GM23338 (cell line): ENCODE results near the gene DAAM2. TPM values are rescaled to one million over a fixed set of nuclear protein-coding genes. Genes with fewer than 3 reads are reported as not detected.
A peak's percentile ranks its signal among the peaks of the same experiment; 100 is the strongest.

ENCODE experiments used
- ATAC-seq: fragments of 200-7000 bp; cut with Tn5 transposase; 3 replicates; pipeline ENCODE4 v1.9.1; 2020
- DNase-seq: peaks from one replicate; pipeline ENCODE4 v3.0.0-alpha.2; 2015; ENCODE audit warnings: low spot score
- H2AFZ ChIP-seq: fragments of 200-600 bp; sonication (generic); 2 replicates; pipeline ENCODE4 v1.8.0; 2016; ENCODE audit warnings: antibody characterized with exemption, mild to moderate bottlenecking, moderate library complexity
- H3F3A ChIP-seq: fragments of 200-600 bp; sonication (generic); replicated peaks from 2 replicates; pipeline ENCODE4 v1.8.0; 2017; ENCODE audit warnings: antibody characterized with exemption, mixed run types, low read depth
- H3K27ac ChIP-seq: fragments of 200-600 bp; sonication (generic); 2 replicates; pipeline ENCODE4 v1.6.1; 2016; ENCODE audit warnings: low read depth
- H3K27me3 ChIP-seq: fragments of 200-600 bp; sonication (generic); 2 replicates; pipeline ENCODE4 v1.8.0; 2016; ENCODE audit warnings: mild to moderate bottlenecking, mixed run types, moderate library complexity; ENCODE audit not compliant: insufficient read depth
- H3K36me3 ChIP-seq: fragments of 200-600 bp; sonication (generic); 2 replicates; pipeline ENCODE4 v1.8.0; 2016; ENCODE audit warnings: mild to moderate bottlenecking; ENCODE audit not compliant: insufficient read depth
- H3K4me1 ChIP-seq: fragments of 200-600 bp; sonication (generic); 2 replicates; pipeline ENCODE4 v1.8.0; 2016; ENCODE audit warnings: mild to moderate bottlenecking, moderate library complexity; ENCODE audit not compliant: insufficient read depth
- H3K4me2 ChIP-seq: fragments of 200-600 bp; sonication (generic); 2 replicates; pipeline ENCODE4 v1.7.1; 2017; ENCODE audit warnings: mixed run types
- H3K4me3 ChIP-seq: fragments of 200-600 bp; sonication (generic); 2 replicates; pipeline ENCODE4 v1.6.1; 2016; ENCODE audit warnings: mixed run types
- H3K79me2 ChIP-seq: fragments of 200-600 bp; sonication (generic); replicated peaks from 2 replicates; pipeline ENCODE4 v1.8.0; 2017; ENCODE audit warnings: mild to moderate bottlenecking; ENCODE audit not compliant: insufficient read depth
- H3K9me2 ChIP-seq: fragments of 200-600 bp; sonication (generic); 2 replicates; pipeline ENCODE4 v1.8.0; 2017; ENCODE audit not compliant: insufficient read depth
- H4K20me1 ChIP-seq: fragments of 200-600 bp; sonication (generic); replicated peaks from 2 replicates; pipeline ENCODE4 v1.8.0; 2017; ENCODE audit warnings: mild to moderate bottlenecking; ENCODE audit not compliant: insufficient read depth
- H3K27ac Mint-ChIP-seq: 2 replicates; pipeline ENCODE4 v1.8.0; 2020; ENCODE audit warnings: inconsistent platforms, mild to moderate bottlenecking, moderate library complexity, mixed read lengths
- H3K27me3 Mint-ChIP-seq: 3 replicates; pipeline ENCODE4 v1.8.0; 2022; ENCODE audit warnings: low read depth, mild to moderate bottlenecking, moderate library complexity, mixed read lengths, inconsistent platforms; ENCODE audit not compliant: insufficient read depth, poor library complexity
- H3K36me3 Mint-ChIP-seq: 3 replicates; pipeline ENCODE4 v1.8.0; 2021; ENCODE audit warnings: low read depth, mild to moderate bottlenecking, inconsistent platforms, moderate library complexity, mixed read lengths
- H3K4me1 Mint-ChIP-seq: 3 replicates; pipeline ENCODE4 v1.8.0; 2020; ENCODE audit warnings: mild to moderate bottlenecking, inconsistent platforms, mixed read lengths
- H3K4me3 Mint-ChIP-seq: 3 replicates; pipeline ENCODE4 v1.8.0; 2021; ENCODE audit warnings: moderate library complexity, mild to moderate bottlenecking, inconsistent platforms, mixed read lengths
- H3K9me3 Mint-ChIP-seq: 3 replicates; pipeline ENCODE4 v1.8.0; 2020; ENCODE audit warnings: moderate library complexity, mild to moderate bottlenecking, inconsistent platforms, mixed read lengths
- CTCF ChIP-seq, 2 experiments: fragments of 200-600 bp in 1 of 2; sonication (generic) in 1 of 2; conservative IDR thresholded peaks; 2 replicates each; pipeline versions ENCODE4 v1.5.1 to v1.6.1; 2016 to 2017; ENCODE audit warnings: antibody characterized with exemption in 2 of 2, low read depth in 2 of 2, mild to moderate bottlenecking in 2 of 2, moderate library complexity in 1 of 2
- EZH2phosphoT487 ChIP-seq: fragments of 200-600 bp; sonication (generic); IDR thresholded peaks from one replicate; pipeline ENCODE4 v1.8.1; 2018; ENCODE audit warnings: antibody characterized with exemption; ENCODE audit not compliant: unreplicated experiment
- JUNB ChIP-seq: IDR thresholded peaks from one replicate; pipeline ENCODE4 v1.6.1; 2016; ENCODE audit warnings: antibody characterized with exemption; ENCODE audit not compliant: unreplicated experiment
- NANOG ChIP-seq: IDR thresholded peaks from 2 replicates; pipeline ENCODE4 v1.6.1; 2016; ENCODE audit warnings: antibody characterized with exemption, borderline replicate concordance
- STAT1 ChIP-seq: IDR thresholded peaks from one replicate; pipeline ENCODE4 v1.6.1; 2016; ENCODE audit warnings: antibody characterized with exemption; ENCODE audit not compliant: unreplicated experiment
- ZNF114 ChIP-seq: fragments of 250-450 bp; sonication (Bioruptor Pico); IDR thresholded peaks from 2 replicates; pipeline ENCODE4 v1.5.0; 2020; ENCODE audit warnings: mild to moderate bottlenecking, moderate library complexity
- ZNF331 ChIP-seq: fragments of 250-450 bp; sonication (Bioruptor Pico); IDR thresholded peaks from 2 replicates; pipeline ENCODE4 v1.5.0; 2020; ENCODE audit warnings: low read depth, mild to moderate bottlenecking, moderate library complexity
- ZNF462 ChIP-seq: fragments of 250-450 bp; sonication (Bioruptor Pico); IDR thresholded peaks from 2 replicates; pipeline ENCODE4 v1.5.0; 2020; ENCODE audit warnings: mild to moderate bottlenecking, moderate library complexity
- polyA plus RNA-seq: library from polyadenylated mRNA; unstranded; fragments of >200 nt; fragmentation: Nextera tagmentation; extraction: Ambion mirVana; gene quantifications from 2 replicates; pipeline ENCODE4 v1.2.1, GENCODE V29; 2016
- total RNA-seq: library from RNA; depleted of rRNA; stranded (reverse); fragments of >200 nt; shearing (Covaris generic); gene quantifications from 2 replicates; pipeline ENCODE4 v1.2.3, GENCODE V29; 2014

Gene DAAM2
- total and polyA plus RNA-seq, 2 experiments from 2014 or later: 1.4 to 4.9 TPM

DNA sequence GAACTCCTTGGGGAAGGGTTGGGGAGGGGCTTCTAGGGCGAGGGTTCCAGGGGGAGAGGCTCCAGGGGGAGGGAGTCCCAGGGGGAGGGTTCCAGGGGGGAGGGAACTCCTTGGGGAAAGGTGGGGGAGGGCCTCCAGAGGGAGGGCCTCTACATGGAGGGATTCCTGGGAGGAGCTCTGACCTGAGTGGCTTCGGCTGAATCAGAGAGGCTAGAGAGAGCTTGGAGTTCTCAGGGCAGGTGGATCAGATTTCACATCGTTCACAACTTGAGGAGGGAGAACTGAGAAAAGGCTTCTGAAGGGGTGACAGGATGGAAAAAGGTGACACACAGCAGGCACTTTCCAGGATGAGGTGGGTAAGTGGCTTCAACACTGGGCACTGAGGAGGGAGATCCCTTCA lies 49.1 kb downstream of the DAAM2 start (continued):
- no peak for TF ChIP-seq ZNF331 (CRISPR knock-in tag)
- TF ChIP-seq EZH2phosphoT487: no peak
- TF ChIP-seq NANOG: no peak
- no peak for TF ChIP-seq JUNB
- no peak for TF ChIP-seq ZNF114
- no peak for TF ChIP-seq STAT1

DNA sequence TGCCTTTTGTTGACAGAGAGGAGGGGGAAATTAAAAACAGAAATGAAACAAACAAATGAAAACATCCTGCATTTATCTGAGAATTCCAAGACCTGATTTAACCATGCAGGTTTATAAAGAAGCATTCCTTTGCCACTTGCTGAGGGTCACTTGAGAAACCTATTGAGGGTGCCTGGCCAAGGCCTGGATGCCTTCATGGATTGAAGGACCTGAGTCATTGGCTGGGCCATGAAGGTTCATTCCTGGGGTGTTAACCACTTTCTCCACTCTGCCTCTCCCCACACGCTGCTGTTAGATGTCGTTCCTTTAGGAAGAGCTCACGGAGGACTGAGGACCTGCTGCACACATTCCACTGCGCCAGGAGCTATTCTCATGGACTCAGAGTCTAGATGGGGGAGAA lies 49.7 kb downstream of the DAAM2 start:
- H3K9me3 Mint-ChIP-seq: no peaks in the 10 kb centered on the region
- peaks cover 3% of the 10 kb centered on the region for H3K27me3 Mint-ChIP-seq
- no peaks in the 10 kb centered on the region; the same call in 2 of the 3 replicates for H3K36me3 Mint-ChIP-seq
- Histone ChIP-seq H3K4me1 (peaks cover 10% of the 10 kb centered on the region), H3F3A (no peaks in the 10 kb centered on the region), H3K4me2 (no peak overlapping the region), H4K20me1 (no peaks in the 10 kb centered on the region), H3K79me2 (no peaks in the 10 kb centered on the region), H3K36me3 (no peaks in the 10 kb centered on the region), H3K9me2 (no peaks in the 10 kb centered on the region), H3K4me3 (no peak overlapping the region), H2AFZ (no peak overlapping the region), H3K27me3 (no peaks in the 10 kb centered on the region), H3K27ac (no peak overlapping the region)
- H3K27ac Mint-ChIP-seq: peak overlapping the region; percentile 32; the same call in 1 of the 2 replicates
- ATAC-seq: no peak
- TF ChIP-seq CTCF (conservative IDR thresholded peaks at IDR 0.05; ENCODE audit: low read depth in 2 of 2) (no peak), ZNF462 (CRISPR knock-in tag) (no peak), NANOG (no peak), STAT1 (no peak)
- peaks cover 14% of the 10 kb centered on the region for H3K4me1 Mint-ChIP-seq
- H3K4me3 Mint-ChIP-seq: no peak overlapping the region
- no peak for DNase-seq
